Measurements from ENCODE around the gene PLEKHA7. TPM values are rescaled to one million over a fixed set of nuclear protein-coding genes. Genes with fewer than 3 reads are reported as not detected.

Gene PLEKHA7
- total RNA-seq, 1 experiment from 2014 or later = 13.0 TPM

GRCh38 chr11:17021511-17021910 lies 7.3 kb upstream of the PLEKHA7 start (continued):
- TF ChIP-seq ZMAT4 (CRISPR knock-in tag; IDR thresholded peaks at IDR 0.05) (no peak), CDX4 (CRISPR knock-in tag; IDR thresholded peaks at IDR 0.05; ENCODE audit: borderline replicate concordance) (no peak), E2F1 (CRISPR knock-in tag; IDR thresholded peaks at IDR 0.05) (no peak), SP1 (CRISPR knock-in tag; conservative IDR thresholded peaks at IDR 0.05) (no peak), ZNF317 (CRISPR knock-in tag; IDR thresholded peaks at IDR 0.05; ENCODE audit: borderline replicate concordance, low read depth) (no peak)

GRCh38 chr11:17020831-17021230 lies 6.6 kb upstream of the PLEKHA7 start:
- CTCF ChIA-PET = interaction anchor here (1.0 kb wide), 1 partner anchor 42 kb away, joined by 3 read pairs; no protein-coding TSS in a partner anchor
- H3K4me3 Mint-ChIP-seq = no peak overlapping the region

GRCh38 chr11:17019232-17019631 lies 5.0 kb upstream of the PLEKHA7 start:
- POLR2A ChIA-PET = no interaction called here

More at GRCh38 chr11:17020831-17021230, 6.6 kb upstream of the PLEKHA7 start:
- Mint-ChIP-seq H3K36me3 (no peaks in the 10 kb centered on the region), H3K27me3 (ENCODE audit: low read depth) (peaks cover 9% of the 10 kb centered on the region; the same call in 1 of the 2 replicates), H3K4me1 (peaks cover 13% of the 10 kb centered on the region), H3K9me3 (no peaks in the 10 kb centered on the region), H3K27ac (no peak overlapping the region)
- POLR2A ChIA-PET = no interaction called here
- no peak for TF ChIP-seq ERG (CRISPR knock-in tag; IDR thresholded peaks at IDR 0.05)
- no peak for TF ChIP-seq CREM (CRISPR knock-in tag; IDR thresholded peaks at IDR 0.05)
- no peak for TF ChIP-seq TEAD4 (CRISPR knock-in tag; IDR thresholded peaks at IDR 0.05)
- ATAC-seq = no peak
- DNase-seq (ENCODE audit: low spot score) = no peak

GRCh38 chr11:17015627-17016126 lies 1.5 kb upstream of the PLEKHA7 start:
- H3K9me3 Mint-ChIP-seq = no peaks in the 10 kb centered on the region
- no peak for ATAC-seq
- H3K27me3 Mint-ChIP-seq (ENCODE audit: low read depth) = peaks cover 14% of the 10 kb centered on the region; the same call in 1 of the 2 replicates
- peak overlapping the region; percentile 86 for H3K4me3 Mint-ChIP-seq
- H3K36me3 Mint-ChIP-seq = no peaks in the 10 kb centered on the region
- DNase-seq (ENCODE audit: low spot score) = no peak
- H3K4me1 Mint-ChIP-seq = peaks cover 10% of the 10 kb centered on the region
- CTCF ChIA-PET = interaction anchor here (0.6 to 2.6 kb wide), 19 partner anchors 11 to 504 kb away, joined by 3 to 18 read pairs (median 6); no protein-coding TSS in a partner anchor
- H3K27ac Mint-ChIP-seq = no peak overlapping the region
- POLR2A ChIA-PET = interaction anchor here (0.6 to 1.0 kb wide), 2 partner anchors 63 to 65 kb away, joined by 3 to 5 read pairs; no protein-coding TSS in a partner anchor
- TF ChIP-seq PREB (CRISPR knock-in tag; IDR thresholded peaks at IDR 0.05; ENCODE audit: borderline replicate concordance) (no peak), HMGXB4 (CRISPR knock-in tag; IDR thresholded peaks at IDR 0.05) (no peak), TP53 (CRISPR knock-in tag; IDR thresholded peaks at IDR 0.05) (no peak), OVOL2 (CRISPR knock-in tag; IDR thresholded peaks at IDR 0.05; ENCODE audit: borderline replicate concordance) (no peak), TCF7 (CRISPR knock-in tag; IDR thresholded peaks at IDR 0.05; ENCODE audit: low read depth) (no peak), NR3C1 (CRISPR knock-in tag; conservative IDR thresholded peaks at IDR 0.05; ENCODE audit: low read depth) (no peak), CDX4 (CRISPR knock-in tag; IDR thresholded peaks at IDR 0.05; ENCODE audit: borderline replicate concordance) (no peak), ZNF396 (CRISPR knock-in tag; IDR thresholded peaks at IDR 0.05; ENCODE audit: borderline replicate concordance) (no peak), NR2C2 (CRISPR knock-in tag; IDR thresholded peaks at IDR 0.05) (no peak), ERG (CRISPR knock-in tag; IDR thresholded peaks at IDR 0.05) (no peak)

More at GRCh38 chr11:17019232-17019631, 5.0 kb upstream of the PLEKHA7 start:
- CTCF ChIA-PET = no interaction called here
- H3K36me3 Mint-ChIP-seq = no peaks in the 10 kb centered on the region
- peaks cover 14% of the 10 kb centered on the region; the same call in 1 of the 2 replicates for H3K27me3 Mint-ChIP-seq (ENCODE audit: low read depth)
- ATAC-seq (no peak), DNase-seq (ENCODE audit: low spot score) (no peak)
- no peak for TF ChIP-seq ZNF138 (CRISPR knock-in tag; conservative IDR thresholded peaks at IDR 0.05)
- no peak for TF ChIP-seq NR2C2 (CRISPR knock-in tag; IDR thresholded peaks at IDR 0.05)
- no peak for TF ChIP-seq SP1 (CRISPR knock-in tag; conservative IDR thresholded peaks at IDR 0.05)
- no peak for TF ChIP-seq TP53 (CRISPR knock-in tag; IDR thresholded peaks at IDR 0.05)
- H3K4me3 Mint-ChIP-seq = no peak overlapping the region
- no peaks in the 10 kb centered on the region for H3K9me3 Mint-ChIP-seq
- peaks cover 17% of the 10 kb centered on the region for H3K4me1 Mint-ChIP-seq
- H3K27ac Mint-ChIP-seq = no peak overlapping the region

All from WTC11 (cell line).